NCI-H446 treated with DMSO at 0.1 percent for 48 hours (cell line): ENCODE data around the gene SPATA32.
"Not testable (repeated sequence)": the region's sequence is repeated elsewhere in the genome, so short reads cannot be mapped to it uniquely, and the experiment has no call there.

Experiments
- DNase-seq: peaks from one replicate; lab custom pipeline; 2025; lab: John Stamatoyannopoulos, UW

Gene SPATA32, protein sequence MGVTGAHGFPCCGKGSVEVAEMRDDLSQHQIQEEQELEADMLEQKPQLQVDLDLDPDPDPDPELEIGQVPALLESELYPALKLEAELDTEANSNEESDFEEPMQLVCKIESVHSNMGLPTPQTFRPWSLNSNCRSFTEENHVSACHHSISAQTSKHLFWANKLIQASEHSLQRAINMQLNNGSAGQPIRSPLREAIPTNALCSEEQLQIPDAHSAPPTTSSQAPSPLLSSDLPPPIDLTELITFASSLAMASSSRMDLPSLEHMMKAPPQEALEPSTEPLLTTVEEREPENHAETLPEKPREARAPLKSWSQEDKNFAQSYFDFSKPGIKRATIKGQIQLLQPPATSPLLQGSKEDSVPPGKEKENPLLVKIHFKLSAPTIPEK

GRCh38 chr17:45261577-45262515, at the start of gene SPATA32:
SPATA32 (minus strand) TSS chr17:45262094; CDS start chr17:45262016, 78 bp downstream.
- no peak for DNase-seq

- no peak for DNase-seq
These were observed 49.5 kb upstream of the SPATA32 start for GRCh38 chr17:45311401-45311759.

GRCh38 chr17:45310380-45311324, 48.8 kb upstream of the SPATA32 start:
- no peak for DNase-seq

- DNase-seq, result no peak
These were observed 47.5 kb upstream of the SPATA32 start for GRCh38 chr17:45309400-45309799.

DNA sequence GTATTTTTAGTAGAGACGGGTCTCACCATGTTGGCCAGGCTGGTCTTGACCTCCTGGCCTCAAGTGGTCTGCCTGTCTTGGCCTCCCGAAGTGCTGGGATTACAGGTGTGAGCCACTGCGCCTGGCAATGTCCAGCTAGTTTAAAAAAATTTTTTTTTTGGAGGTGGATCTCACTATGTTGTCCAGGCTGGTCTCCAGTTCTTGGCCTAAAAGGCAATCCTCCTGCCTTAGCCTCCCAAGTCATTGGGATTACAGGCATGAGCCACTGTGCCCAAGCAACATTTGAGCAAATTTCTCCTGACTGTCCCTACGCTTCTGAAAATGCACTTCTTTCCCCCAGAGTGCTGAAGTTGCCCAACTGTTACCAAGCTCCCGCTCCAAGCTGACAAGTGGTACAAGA, 46.9 kb upstream of the SPATA32 start:
- no peak for DNase-seq

DNA sequence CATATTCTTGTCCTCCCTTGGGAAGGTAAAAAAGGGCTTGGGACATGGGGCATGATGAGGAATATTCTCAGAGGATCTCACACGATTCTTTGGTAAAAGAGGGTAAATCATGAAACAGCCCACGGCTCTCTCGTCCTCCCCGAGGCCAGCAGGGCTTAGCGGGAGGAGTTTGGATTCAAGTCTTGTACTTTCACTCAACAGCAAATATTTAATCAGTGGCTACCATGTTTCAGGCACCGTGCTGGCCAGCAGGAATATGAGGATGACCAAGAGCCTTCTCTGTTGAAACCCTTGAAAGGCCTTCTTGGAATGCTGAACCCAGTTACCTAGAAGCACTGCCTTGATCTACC, 46.1 kb upstream of the SPATA32 start:
- no peak for DNase-seq

DNA sequence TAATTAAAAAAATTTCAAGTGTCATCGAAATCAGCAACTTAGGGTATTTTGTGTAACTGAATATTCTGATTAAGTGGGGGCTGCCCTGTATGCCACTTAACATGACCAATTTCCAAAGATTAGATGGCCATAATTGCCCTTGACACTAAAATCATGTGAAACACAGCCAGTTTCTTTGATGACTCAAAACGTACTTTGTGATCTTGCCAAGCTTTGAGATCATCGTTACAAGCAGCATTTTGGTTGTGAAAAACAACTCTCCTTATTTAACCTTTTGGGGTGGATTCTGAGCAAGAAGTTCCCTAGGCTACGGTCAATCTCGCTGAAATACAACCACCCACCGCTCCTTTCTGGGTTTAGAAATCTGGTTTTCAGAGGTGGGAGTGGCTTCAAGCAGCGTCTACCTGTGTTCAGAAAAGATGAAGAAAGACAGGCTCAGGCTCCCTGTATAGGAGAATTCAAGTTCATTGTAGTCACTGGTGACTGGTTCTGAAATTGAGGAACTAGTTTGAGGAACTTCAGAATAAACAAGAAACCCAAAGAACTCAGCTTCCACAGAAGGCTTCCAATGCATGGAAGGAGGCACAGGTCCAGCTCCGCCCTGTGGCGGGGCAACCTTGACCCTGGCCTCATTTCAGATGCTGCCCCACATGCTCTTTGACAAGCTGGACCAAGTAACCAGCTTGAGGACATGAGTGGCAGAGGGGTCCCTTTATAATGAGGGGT, 45.6 kb upstream of the SPATA32 start:
- DNase-seq, result peak; percentile 85

- DNase-seq, result no peak
These were observed 44.7 kb upstream of the SPATA32 start for GRCh38 chr17:45306623-45307022.

GRCh38 chr17:45306094-45306493, 44.2 kb upstream of the SPATA32 start:
- DNase-seq, result no peak

GRCh38 chr17:45305530-45306087, 43.7 kb upstream of the SPATA32 start:
- DNase-seq, result no peak

GRCh38 chr17:45302649-45303173, 40.8 kb upstream of the SPATA32 start:
- no peak for DNase-seq

DNA sequence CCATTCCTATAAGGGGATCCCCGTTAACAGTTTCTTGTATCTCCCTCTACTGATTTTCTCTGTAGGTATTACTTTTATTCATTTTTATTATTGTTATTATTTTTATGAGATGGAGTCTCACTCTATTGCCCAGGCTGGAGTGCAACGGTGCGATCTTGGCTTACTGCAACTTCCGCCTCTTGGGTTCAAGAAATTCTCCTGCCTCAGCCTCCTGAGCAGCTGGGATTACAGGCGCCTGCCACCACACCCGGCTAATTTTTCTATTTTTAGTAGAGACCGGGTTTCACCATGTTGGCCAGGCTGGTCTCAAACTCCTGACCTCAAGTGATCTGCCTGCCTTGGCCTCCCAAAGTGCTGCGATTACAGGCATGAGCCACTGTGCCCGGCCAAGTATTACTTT, 40.3 kb upstream of the SPATA32 start:
- DNase-seq, result not testable (repeated sequence)

GRCh38 chr17:45301674-45302073, 39.8 kb upstream of the SPATA32 start:
- DNase-seq, result no peak

GRCh38 chr17:45300060-45300751, 38.3 kb upstream of the SPATA32 start:
- no peak for DNase-seq

DNA sequence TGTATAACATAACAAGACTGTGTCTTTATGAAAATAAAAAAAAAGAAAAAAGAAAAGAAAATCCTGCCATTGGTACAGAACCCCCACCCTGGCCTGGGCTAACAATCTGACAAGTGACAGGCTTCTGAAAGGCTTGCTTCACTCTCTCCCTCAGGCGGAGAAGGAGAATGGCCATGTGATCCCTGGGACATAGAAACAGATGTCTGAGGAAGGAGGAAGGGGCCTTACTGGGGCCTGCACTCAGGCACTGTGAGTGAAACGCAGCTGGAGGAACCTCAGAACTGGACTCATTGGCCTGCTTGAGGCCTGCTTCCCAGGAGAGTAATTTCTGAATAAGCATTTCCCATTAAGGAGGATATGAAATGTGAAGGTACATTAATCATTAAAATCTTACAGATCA, 37.5 kb upstream of the SPATA32 start:
- no peak for DNase-seq

DNA sequence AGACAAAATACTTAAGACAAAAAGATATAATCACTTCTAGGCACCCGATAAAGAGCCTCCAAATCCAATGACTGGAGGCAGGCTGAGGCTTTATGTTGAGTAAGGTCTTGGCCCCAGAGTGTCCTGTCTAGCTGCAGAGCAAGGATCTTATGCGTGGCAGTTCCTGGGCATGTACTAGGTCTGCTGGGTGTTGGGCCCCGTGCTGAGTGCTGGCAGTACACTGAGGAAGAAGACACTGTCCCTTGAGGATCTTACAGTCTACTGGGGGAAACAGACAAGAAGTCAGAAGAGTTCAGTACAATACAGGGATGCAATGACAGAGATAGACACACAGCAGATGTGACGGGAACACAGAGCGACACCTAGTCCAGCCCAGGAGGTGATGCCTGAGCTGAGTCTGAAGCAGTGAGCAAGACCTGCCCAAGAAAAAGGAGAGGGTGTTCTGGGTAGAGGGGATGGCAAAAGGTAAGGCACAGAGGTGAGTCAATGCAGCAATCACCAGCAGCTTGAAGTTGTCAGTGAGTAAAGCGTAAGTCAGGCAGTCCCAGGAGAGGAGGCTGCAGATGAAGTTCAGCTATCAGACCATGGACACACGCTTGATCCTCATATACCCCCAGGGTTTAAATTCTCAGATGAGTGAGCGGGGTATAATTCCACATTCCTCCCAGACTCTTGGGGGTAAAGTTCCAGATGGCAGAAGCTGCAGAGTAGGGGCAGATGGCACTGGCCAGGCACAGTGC, 36.8 kb upstream of the SPATA32 start:
- DNase-seq, result no peak

GRCh38 chr17:45296833-45297124, 34.9 kb upstream of the SPATA32 start:
- no peak for DNase-seq

GRCh38 chr17:45296003-45296832, 34.3 kb upstream of the SPATA32 start:
- no peak for DNase-seq

DNA sequence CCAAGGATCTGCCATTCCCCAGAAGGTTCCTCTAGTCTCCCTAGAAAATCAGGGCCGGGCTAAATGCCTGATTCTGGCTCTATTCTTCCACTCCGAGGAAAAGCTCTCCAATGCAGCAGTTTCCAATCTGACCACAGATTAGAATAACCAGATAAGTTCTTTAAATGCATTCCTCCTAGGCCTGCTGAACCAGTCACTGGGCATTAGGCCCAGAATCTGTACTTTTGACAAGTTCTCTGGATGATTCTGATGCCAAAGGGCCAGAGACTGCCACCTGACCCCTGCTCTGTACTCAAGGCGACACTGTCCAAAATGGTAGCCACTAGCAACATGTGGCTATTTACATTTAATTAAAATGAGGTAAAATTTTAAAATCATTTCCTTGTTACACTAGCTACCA, 32.6 kb upstream of the SPATA32 start:
- DNase-seq, result no peak
